HEK293 (cell line): ENCODE measurements around the gene STARD6.
"Not testable (repeated sequence)": the region's sequence is repeated elsewhere in the genome, so short reads cannot be mapped to it uniquely, and the experiment has no call there.

Source experiments
- CTCF ChIA-PET: fragments of 350-600 bp; formaldehyde crosslinking; extraction: SDS; loops from one replicate; lab custom pipeline; 2021; ENCODE audit warnings: antibody characterized with exemption; lab: Yijun Ruan, JAX
- POLR2A ChIA-PET: fragments of 300-600 bp; formaldehyde crosslinking; extraction: SDS; loops from one replicate; lab custom pipeline; 2020; ENCODE audit warnings: antibody characterized with exemption, inconsistent platforms; lab: Yijun Ruan, JAX
- H3K27ac ChIP-seq: fragments of 200-500 bp; sonication (Bioruptor generic); 2 replicates; pipeline ENCODE4 v1.5.1; 2014; ENCODE audit warnings: low read depth, low read length, control low read depth, inconsistent platforms; ENCODE audit errors: extremely low read depth
- H3K36me3 ChIP-seq, 2 experiments: fragments of 200-500 bp in 1 of 2; sonication (Bioruptor generic) in 1 of 2; 1 replicate in 1 of 2; 2 replicates in 1 of 2; pipeline ENCODE4 v1.5.1; 2014 to 2017; ENCODE audit warnings: inconsistent platforms in 2 of 2, low read length in 2 of 2; ENCODE audit not compliant: control insufficient read depth in 2 of 2, insufficient read depth in 1 of 2
- H3K4me1 ChIP-seq: fragments of 200-500 bp; sonication (Bioruptor generic); 2 replicates; pipeline ENCODE4 v1.5.1; 2014; ENCODE audit warnings: mild to moderate bottlenecking, low read length, inconsistent platforms; ENCODE audit not compliant: control insufficient read depth, insufficient read depth
- H3K4me3 ChIP-seq: 2 replicates; pipeline ENCODE4 v1.5.1; 2011; ENCODE audit warnings: low read depth, mild to moderate bottlenecking, control low read depth, low read length, moderate library complexity
- H3K9me3 ChIP-seq: fragments of 200-500 bp; sonication (Bioruptor generic); 2 replicates; pipeline ENCODE4 v1.5.1; 2014; ENCODE audit warnings: low read depth, low read length, inconsistent platforms; ENCODE audit not compliant: control insufficient read depth, insufficient read depth
- BCL11B ChIP-seq: fragments of 450-650 bp; formaldehyde crosslinking; IDR thresholded peaks from 2 replicates; pipeline ENCODE4 v1.5.1; 2016; ENCODE audit warnings: low read depth, missing biosample characterization, missing genetic modification characterization
- HIC1 ChIP-seq: fragments of 450-650 bp; formaldehyde crosslinking; IDR thresholded peaks from 2 replicates; pipeline ENCODE4 v1.5.1; 2016; ENCODE audit warnings: missing biosample characterization, missing genetic modification characterization
- KLF1 ChIP-seq: fragments of 450-650 bp; formaldehyde crosslinking; IDR thresholded peaks from 2 replicates; pipeline ENCODE4 v1.5.1; 2016; ENCODE audit warnings: missing biosample characterization, missing genetic modification characterization
- KLF9 ChIP-seq: fragments of 450-650 bp; formaldehyde crosslinking; IDR thresholded peaks from 2 replicates; pipeline ENCODE4 v1.5.1; 2016; ENCODE audit warnings: missing biosample characterization, missing genetic modification characterization, low read depth
- MZF1 ChIP-seq: fragments of 450-650 bp; formaldehyde crosslinking; IDR thresholded peaks from 2 replicates; pipeline ENCODE4 v1.5.1; 2017; ENCODE audit warnings: missing biosample characterization, missing genetic modification characterization, borderline replicate concordance
- SCRT1 ChIP-seq: fragments of 450-650 bp; formaldehyde crosslinking; IDR thresholded peaks from 2 replicates; pipeline ENCODE4 v1.5.1; 2016; ENCODE audit warnings: missing biosample characterization, missing genetic modification characterization, borderline replicate concordance
- ZBTB20 ChIP-seq: fragments of 450-650 bp; formaldehyde crosslinking; IDR thresholded peaks from 2 replicates; pipeline ENCODE4 v1.5.1; 2016; ENCODE audit warnings: missing biosample characterization, missing genetic modification characterization
- ZNF555 ChIP-seq: fragments of 450-650 bp; formaldehyde crosslinking; conservative IDR thresholded peaks from 2 replicates; pipeline ENCODE4 v1.5.1; 2017; ENCODE audit warnings: missing biosample characterization, mild to moderate bottlenecking, missing genetic modification characterization, inconsistent platforms
- ZNF658 ChIP-seq: fragments of 450-650 bp; formaldehyde crosslinking; IDR thresholded peaks from 2 replicates; pipeline ENCODE4; 2016; ENCODE audit warnings: missing biosample characterization, missing genetic modification characterization
- ZNF677 ChIP-seq: fragments of 450-650 bp; IDR thresholded peaks from 2 replicates; pipeline ENCODE4 v1.5.0; 2018; ENCODE audit warnings: missing biosample characterization, mild to moderate bottlenecking, missing genetic modification characterization, moderate library complexity
- ZSCAN18 ChIP-seq: fragments of 450-650 bp; formaldehyde crosslinking; IDR thresholded peaks from 2 replicates; pipeline ENCODE4 v1.5.1; 2016; ENCODE audit warnings: missing biosample characterization, missing genetic modification characterization

STARD6 gene

GRCh38 chr18:54323561-54323960 is 34.1 kb downstream of the STARD6 start (continued):
- TF ChIP-seq ZSCAN18 (tag by site-specific recombination), result no peak

- Histone ChIP-seq H3K4me1 (no peaks in the 10 kb centered on the region), H3K9me3 (no peaks in the 10 kb centered on the region), H3K4me3 (no peak overlapping the region), H3K27ac (no peak overlapping the region), H3K36me3 (no peaks in the 10 kb centered on the region)
- no peak for TF ChIP-seq BCL11B (tag by site-specific recombination)
- no peak for TF ChIP-seq HIC1 (tag by site-specific recombination)
- no peak for TF ChIP-seq SCRT1 (tag by site-specific recombination)
- TF ChIP-seq KLF9 (tag by site-specific recombination), result no peak
- no peak for TF ChIP-seq ZNF658 (tag by site-specific recombination)
- no peak for TF ChIP-seq ZBTB20 (tag by site-specific recombination)
- ChIA-PET POLR2A (interaction anchor here (1.1 kb wide), 1 partner anchor 47 kb away, joined by 4 read pairs; the partner anchor contains the start of gene POLI), CTCF (interaction anchor here (1.1 kb wide), 1 partner anchor 42 kb away, joined by 4 read pairs; the partner anchor contains the start of gene C18orf54)
Measured at GRCh38 chr18:54316071-54316820, 41.4 kb downstream of the STARD6 start.

- CTCF ChIA-PET, H3K4me1 ChIP-seq, H3K36me3 ChIP-seq, POLR2A ChIA-PET, H3K4me3 ChIP-seq, H3K27ac ChIP-seq, H3K9me3 ChIP-seq: not testable (repeated sequence)
Measured at GRCh38 chr18:54309564-54309963, 48.1 kb downstream of the STARD6 start.

DNA sequence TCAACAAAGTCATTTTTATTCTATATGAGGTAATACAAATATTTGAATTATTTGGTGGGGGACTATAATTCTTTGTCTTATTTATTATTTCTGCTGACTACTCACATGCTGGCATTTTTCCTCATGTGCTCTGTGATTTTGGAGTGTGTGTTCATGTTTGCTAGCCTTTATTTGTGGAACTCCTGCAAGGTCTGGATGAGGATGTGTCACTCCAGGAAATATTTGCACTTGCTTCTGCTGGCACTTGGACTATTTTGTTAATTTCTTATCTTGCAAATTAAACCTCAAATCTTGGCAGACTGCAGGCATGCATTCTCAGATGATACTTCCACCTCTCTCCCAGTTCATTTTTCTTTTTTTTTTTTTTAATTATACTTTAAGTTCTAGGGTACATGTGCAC is 54.2 kb downstream of the STARD6 start:
- H3K9me3 ChIP-seq, result no peaks in the 10 kb centered on the region
- no peaks in the 10 kb centered on the region for H3K4me1 ChIP-seq
- CTCF ChIA-PET, result no interaction called here
- H3K4me3 ChIP-seq, result no peak overlapping the region
- TF ChIP-seq ZNF555 (tag by site-specific recombination) (no peak), KLF1 (tag by site-specific recombination) (no peak), ZNF677 (no peak), MZF1 (tag by site-specific recombination) (no peak)
- H3K27ac ChIP-seq, result no peak overlapping the region
- POLR2A ChIA-PET, result no interaction called here
- H3K36me3 ChIP-seq, result no peaks in the 10 kb centered on the region

DNA sequence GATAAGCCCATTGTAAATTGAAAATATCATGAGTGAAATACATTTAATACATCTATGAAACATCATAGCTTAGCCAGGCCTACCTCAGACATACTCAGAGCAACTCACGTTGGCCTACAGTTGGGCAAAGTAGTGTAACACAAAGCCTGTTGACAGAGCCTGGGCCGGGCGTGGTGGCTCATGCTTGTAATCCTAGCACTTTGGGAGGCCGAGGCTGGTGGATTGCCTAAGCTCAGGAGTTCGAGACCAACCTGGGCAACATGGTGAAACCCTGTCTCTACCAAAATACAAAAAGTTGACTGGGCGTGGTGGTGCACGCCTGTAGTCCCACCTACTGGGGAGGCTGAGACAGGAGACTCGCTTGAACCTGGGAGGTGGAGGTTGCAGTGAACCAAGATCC is 58.7 kb downstream of the STARD6 start:
- H3K27ac ChIP-seq, H3K36me3 ChIP-seq, H3K9me3 ChIP-seq, H3K4me3 ChIP-seq, H3K4me1 ChIP-seq, POLR2A ChIA-PET: not testable (repeated sequence)
- CTCF ChIA-PET, result interaction anchor here (0.5 to 0.6 kb wide), 2 partner anchors 151 to 183 kb away, joined by 3 read pairs; no protein-coding TSS in a partner anchor
